CD4-positive, alpha-beta T cell treated with Interleukin-1 beta for 1 hour (primary cell): ENCODE data around the gene DIP2A.
A peak's percentile ranks its signal among the peaks of the same experiment; 100 is the strongest.

Experiments used
- DNase-seq, 2 donors: peaks; one replicate each; pipeline ENCODE4 v3.0.0-alpha.2; 2020 to 2022

DIP2A gene, protein sequence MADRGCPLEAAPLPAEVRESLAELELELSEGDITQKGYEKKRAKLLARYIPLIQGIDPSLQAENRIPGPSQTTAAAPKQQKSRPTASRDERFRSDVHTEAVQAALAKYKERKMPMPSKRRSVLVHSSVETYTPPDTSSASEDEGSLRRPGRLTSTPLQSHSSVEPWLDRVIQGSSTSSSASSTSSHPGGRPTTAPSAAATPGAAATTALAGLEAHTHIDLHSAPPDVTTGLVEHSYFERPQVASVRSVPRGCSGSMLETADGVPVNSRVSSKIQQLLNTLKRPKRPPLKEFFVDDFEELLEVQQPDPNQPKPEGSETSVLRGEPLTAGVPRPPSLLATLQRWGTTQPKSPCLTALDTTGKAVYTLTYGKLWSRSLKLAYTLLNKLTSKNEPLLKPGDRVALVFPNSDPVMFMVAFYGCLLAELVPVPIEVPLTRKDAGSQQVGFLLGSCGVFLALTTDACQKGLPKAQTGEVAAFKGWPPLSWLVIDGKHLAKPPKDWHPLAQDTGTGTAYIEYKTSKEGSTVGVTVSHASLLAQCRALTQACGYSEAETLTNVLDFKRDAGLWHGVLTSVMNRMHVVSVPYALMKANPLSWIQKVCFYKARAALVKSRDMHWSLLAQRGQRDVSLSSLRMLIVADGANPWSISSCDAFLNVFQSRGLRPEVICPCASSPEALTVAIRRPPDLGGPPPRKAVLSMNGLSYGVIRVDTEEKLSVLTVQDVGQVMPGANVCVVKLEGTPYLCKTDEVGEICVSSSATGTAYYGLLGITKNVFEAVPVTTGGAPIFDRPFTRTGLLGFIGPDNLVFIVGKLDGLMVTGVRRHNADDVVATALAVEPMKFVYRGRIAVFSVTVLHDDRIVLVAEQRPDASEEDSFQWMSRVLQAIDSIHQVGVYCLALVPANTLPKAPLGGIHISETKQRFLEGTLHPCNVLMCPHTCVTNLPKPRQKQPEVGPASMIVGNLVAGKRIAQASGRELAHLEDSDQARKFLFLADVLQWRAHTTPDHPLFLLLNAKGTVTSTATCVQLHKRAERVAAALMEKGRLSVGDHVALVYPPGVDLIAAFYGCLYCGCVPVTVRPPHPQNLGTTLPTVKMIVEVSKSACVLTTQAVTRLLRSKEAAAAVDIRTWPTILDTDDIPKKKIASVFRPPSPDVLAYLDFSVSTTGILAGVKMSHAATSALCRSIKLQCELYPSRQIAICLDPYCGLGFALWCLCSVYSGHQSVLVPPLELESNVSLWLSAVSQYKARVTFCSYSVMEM (N-terminal part only)

DNA sequence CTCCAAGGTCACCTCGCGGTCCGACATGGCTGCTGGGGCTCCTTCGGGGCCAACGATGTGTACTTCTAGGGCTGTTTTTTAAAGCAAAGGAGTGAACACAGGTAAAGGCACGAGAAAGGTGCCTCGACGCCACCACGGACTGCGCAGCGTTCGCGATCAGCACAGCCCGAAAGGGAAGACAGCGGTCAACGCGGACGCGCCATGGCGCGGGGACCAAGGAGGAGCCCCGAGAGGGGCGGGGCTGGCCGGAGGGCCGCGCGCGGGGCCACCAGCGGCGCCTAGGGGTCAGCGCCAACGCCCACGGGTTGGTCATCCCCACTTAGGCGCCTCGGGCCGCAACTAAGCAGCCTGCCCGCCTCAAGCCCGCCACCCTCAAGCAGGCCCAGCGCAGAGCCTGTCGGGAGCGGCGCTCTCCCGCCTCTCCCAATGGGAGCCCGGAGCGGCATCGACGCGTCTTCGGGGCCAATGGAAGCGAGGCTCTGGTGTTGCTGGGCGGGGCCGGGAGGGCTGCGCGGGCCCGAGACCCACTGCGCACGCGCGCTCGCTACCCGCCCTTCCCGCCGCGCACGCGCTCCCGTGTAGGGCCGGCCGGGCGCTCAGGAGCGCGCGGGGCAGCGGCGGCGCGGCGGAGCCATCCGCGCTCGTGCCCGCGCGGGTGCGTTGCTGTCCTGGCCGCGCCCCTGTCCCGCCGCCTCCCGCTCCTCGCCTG lies at the start of gene DIP2A:
Gene DIP2A, plus strand, starts transcription at position 577 of the 709 bp plus-strand sequence. CDS start 241 bp downstream, outside the sequence.
- DNase-seq, result peak; percentile 96 to 97

DNA sequence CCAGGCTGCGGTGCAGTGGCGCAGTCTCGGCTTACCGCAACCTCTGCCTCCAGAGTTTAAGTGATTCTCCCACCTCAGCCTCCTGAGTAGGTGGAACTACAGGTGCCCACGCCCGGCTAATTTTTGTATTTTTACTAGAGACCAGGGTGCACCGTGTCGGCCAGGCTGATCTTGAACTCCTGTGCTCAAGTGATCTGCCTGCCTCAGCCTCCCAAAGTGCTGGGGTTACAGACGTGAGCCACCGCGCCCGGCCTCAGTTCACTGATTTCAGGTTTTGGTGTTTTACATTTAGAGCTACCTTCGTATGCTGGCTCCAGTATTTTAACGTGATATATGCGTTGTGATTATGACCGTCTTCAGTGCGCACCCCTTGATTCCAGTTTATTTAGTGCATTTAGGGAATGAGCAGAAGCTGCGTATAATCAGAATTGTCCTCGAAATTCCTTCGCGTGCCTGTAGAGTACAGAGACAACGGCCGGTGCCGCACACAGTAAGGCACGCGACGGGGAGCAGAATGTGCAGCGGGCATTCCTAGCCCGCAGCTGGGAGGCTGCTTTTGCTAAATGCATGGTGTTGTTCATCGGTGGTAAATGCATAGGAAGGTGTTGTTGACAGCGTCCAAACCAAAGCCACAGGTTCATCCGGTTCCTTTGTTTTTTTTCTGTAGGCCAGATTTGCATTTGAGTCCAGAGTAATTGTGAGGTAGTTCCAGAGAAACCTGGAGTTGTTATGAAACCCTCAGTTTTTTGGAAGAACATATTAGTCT lies 48.9 kb upstream of the DIP2A start:
- DNase-seq, result no peak

- no peak for DNase-seq
These were observed 48.2 kb upstream of the DIP2A start for GRCh38 chr21:46410516-46410915.

GRCh38 chr21:46411236-46411635 lies 47.5 kb upstream of the DIP2A start:
- no peak for DNase-seq

- DNase-seq, result no peak
These were observed 47.0 kb upstream of the DIP2A start for GRCh38 chr21:46411691-46412090.

- no peak for DNase-seq
These were observed 45.9 kb upstream of the DIP2A start for GRCh38 chr21:46412521-46413364.

DNA sequence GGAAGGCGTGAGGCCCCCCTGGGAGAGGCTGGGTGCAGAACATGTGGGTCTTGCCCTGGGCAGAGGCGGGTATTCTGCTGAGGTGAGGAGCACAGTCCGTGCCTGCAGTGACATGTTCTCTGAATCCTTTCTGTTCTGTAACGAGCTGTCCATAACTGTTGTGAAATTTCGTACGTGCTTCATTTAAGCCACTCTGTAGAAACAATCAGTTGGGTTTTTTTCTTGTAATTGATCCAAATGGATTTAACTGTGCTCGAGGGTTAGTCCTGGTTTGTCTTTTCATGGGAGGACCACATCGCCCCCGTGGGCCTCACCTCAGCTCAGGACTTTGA lies 45.4 kb upstream of the DIP2A start:
- no peak for DNase-seq

GRCh38 chr21:46414965-46415275 lies 43.8 kb upstream of the DIP2A start:
- DNase-seq, result no peak

- no peak for DNase-seq
These were observed 42.1 kb upstream of the DIP2A start for GRCh38 chr21:46416551-46416950.

DNA sequence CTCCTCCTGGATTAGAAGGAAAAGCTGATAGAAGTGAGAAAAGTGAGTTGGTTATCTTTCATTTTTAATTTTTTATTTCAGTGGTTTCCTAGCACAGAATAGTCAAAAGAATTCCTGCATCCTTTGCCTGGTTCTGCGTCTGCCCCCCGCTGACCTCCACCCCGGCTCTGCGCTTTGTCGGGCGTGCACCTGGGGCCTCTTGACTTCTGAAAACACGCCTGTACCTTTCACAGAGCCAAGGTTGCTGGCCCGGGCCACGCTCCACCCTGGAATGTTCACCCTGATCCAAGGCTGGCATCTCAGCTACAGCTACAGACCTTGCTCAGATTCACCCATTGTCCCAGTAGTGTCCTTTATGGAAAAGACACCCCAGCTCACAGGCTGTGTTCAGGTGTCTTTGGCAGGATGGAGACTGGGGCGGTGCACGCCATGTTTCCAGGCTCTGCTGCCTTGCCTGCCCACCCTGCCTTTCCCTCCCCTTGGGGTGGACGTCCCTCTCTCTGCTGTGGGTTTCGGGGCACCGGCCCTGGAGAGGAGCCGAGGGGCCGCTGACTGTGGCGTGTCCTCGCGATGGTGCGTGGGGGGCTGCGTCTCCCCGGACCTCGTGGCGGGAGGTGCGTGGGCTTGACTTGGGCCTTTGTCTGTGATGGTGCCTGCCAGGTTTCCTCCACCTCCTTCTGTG lies 40.3 kb upstream of the DIP2A start:
- DNase-seq, result no peak

- DNase-seq, result no peak
These were observed 38.2 kb upstream of the DIP2A start for GRCh38 chr21:46420241-46421190.

DNA sequence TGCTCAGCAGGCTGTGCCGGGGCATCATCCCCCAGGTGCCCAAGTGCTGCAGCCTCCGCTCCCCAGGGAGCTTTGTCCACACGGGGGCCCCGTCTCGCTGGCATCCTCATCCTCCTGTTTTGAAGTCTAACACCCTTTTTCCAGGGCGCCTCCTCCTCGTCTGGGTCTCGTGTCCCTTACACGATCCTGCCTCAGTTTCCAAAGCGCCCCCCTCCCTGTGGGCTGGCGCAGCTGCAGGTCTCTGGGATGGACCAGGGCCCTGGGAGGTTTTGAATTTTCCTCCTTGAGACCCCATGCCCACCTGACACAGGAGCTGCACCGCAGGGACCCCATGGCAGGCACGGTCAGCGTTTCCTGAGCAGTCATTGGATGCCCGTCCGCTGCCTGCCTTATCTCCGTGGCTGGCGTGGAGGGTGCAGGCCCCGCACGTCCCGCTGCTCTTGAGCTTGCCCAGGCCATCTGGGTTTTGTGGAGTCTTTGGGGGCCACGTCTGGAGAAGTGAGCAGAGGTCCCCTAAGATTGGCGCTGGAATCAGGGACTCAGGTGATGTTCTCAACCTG lies 37.4 kb upstream of the DIP2A start:
- DNase-seq, result no peak

- DNase-seq, result no peak
These were observed 36.7 kb upstream of the DIP2A start for GRCh38 chr21:46421756-46422555.

DNA sequence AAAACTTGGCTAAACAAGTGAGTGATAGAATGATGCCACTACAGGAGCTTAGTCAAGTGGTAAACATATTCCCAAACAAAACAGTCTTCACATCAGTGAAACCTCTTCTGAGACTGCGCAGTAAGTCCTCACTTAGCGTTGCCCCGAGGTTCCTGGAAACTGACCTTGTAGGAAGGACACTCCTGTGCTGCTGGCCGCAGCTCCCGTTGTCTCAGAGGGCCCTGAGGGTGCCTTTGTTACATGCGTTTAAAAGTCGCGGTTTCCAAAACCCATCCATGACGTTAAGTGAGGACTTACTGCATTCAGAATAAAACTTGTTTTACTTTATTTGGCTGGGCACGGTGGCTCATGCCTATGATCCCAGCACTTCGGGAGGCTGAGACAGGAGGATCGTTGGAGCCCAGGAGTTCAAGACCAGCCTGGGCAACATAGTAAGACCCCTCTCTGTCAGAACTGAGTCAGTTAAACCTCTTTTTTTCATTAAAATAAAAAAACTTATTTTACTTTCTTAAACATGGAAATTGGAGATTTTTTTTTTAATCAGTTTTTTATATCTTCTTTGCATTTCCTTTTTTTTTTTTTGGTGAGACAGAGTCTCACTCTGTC lies 36.0 kb upstream of the DIP2A start:
- DNase-seq, result no peak

DNA sequence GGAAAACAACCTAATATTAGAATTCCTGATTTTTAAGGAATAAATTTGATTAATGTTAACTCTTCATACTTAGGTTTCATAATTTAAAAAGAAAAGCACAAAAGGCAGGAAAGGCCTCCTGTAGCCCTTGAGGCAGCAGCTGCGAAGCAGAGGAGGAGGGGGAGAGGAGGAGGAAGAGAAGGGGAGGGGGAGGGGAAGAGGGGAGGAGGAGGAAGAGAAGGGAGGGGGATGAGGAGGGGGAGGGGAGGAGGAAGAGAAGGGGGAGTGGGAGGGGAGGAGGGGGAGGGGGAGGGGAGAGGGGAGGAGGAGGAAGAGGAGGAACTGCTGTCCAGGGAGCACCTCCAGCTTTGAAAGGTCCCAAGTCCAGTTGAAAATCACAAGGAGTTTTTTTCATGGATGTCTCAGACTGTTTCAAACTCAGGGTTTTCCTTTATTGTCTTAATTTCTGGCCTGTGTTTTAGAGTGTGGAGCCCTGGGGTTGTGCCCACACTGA lies 35.1 kb upstream of the DIP2A start:
- DNase-seq, result peak in 1 of 2 donors; percentile 3

DNA sequence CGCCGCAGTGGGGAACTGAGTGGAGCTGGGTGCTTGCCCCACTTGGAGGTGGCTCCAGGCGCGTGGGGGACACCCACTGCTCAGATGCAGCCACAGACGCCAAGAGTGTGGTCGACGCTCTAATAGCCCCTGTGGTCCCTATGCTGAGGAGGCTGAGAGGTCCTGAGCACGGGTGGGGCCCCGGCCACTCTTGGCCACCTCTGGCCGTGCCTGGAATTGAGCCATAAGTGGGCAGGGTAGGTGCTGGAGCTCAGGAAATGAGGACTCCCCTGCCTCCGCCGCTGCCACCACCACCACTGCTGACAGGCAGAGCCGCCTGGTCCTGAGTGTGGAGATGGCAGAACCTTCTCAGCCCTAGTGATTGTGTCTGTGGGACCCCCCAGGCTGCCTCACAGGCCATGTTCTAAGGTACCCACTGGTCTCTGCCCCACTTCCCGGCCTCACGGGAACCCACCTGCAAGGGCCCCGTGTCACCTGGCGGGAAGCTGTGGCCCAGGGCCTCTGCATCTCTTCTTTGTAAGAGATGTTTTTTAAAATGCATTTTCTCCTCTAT lies 34.6 kb upstream of the DIP2A start:
- peak; percentile 27 to 39 for DNase-seq

DNA sequence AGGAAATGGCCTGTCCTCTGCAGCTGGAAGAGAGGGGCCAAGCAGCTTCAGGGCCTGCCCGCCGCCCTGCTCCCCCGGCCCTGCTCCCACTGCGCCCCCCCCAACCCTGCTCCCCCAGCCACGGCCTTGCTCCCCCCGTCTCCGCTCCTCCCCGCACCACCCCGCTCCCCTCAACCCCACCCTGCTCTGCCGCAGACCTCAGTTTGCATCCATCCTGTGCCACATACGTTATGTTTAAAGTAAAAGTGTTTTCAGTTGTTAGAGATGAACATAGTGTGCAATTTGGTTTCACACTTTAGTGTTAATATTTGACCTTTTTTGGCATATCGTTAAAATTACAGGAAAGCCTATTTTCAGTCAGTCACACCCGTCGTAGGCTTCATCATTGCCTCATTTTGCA lies 34.1 kb upstream of the DIP2A start:
- DNase-seq, result peak; percentile 29 to 50
